GM12878 (cell line): Measurements from ENCODE around the gene CELF2. TPM values are rescaled to one million over a fixed set of nuclear protein-coding genes. Genes with fewer than 3 reads are reported as not detected.

Source experiments
- ATAC-seq: fragments of 200-7000 bp; cut with Tn5 transposase; 3 replicates; pipeline ENCODE4 v1.9.1; 2020; ENCODE audit warnings: mild to moderate bottlenecking, moderate library complexity
- BruUV-seq: library from RNA; stranded (reverse); fragments of 400-500 nt; replicated peaks from 2 replicates; lab custom pipeline; 2021; lab: Mats Ljungman, UMichigan
- CTCF ChIA-PET: fragments of 300-600 bp; sonication (Branson Sonifier 250); formaldehyde crosslinking; extraction: SDS; loops from one replicate; lab custom pipeline; 2021; ENCODE audit warnings: inconsistent platforms; lab: Yijun Ruan, JAX
- POLR2A ChIA-PET: fragments of 350-600 bp; formaldehyde crosslinking; extraction: SDS; loops from one replicate; lab custom pipeline; 2021; ENCODE audit warnings: inconsistent platforms; lab: Charles Lee
- RAD21 ChIA-PET: fragments of 300-600 bp; sonication (Branson Sonifier 250); formaldehyde crosslinking; loops from one replicate; lab custom pipeline; 2023; ENCODE audit warnings: antibody characterized with exemption; ENCODE audit not compliant: unreplicated experiment; lab: Charles Lee
- SMC1A ChIA-PET: fragments of 300-600 bp; sonication (Branson Sonifier 250); formaldehyde crosslinking; loops from one replicate; lab custom pipeline; 2023; ENCODE audit not compliant: unreplicated experiment, uncharacterized antibody; lab: Charles Lee
- DNase-seq: peaks from one replicate; pipeline ENCODE4 v3.0.0-alpha.2; 2011; ENCODE audit warnings: low read depth, low spot score
- FAIRE-seq: peaks from 3 replicates; lab custom pipeline; 2011; peaks lifted over from hg19 to GRCh38; lab: Jason Lieb, UNC
- H2AFZ ChIP-seq: 2 replicates; pipeline ENCODE4 v1.6.0; 2011; ENCODE audit warnings: low read depth, low read length, control low read depth; ENCODE audit not compliant: control insufficient read depth
- H3K27ac ChIP-seq: 2 replicates; pipeline ENCODE4 v1.5.1; 2011; ENCODE audit warnings: control low read depth; ENCODE audit not compliant: control insufficient read depth, insufficient read depth
- H3K27me3 ChIP-seq, 2 experiments: replicated peaks in 1 of 2; 2 replicates each; pipeline versions ENCODE4 v1.6.0 to v1.6.1; 2011; ENCODE audit warnings: low read length in 1 of 2; ENCODE audit not compliant: control insufficient read depth in 2 of 2, insufficient read depth in 2 of 2
- H3K36me3 ChIP-seq, 2 experiments: 2 replicates each; pipeline ENCODE4 v1.5.1; 2011; ENCODE audit warnings: low read length in 1 of 2; ENCODE audit not compliant: control insufficient read depth in 2 of 2, insufficient read depth in 2 of 2
- H3K4me1 ChIP-seq: 2 replicates; pipeline ENCODE4 v1.6.1; 2011; ENCODE audit warnings: mild to moderate bottlenecking, low read length, moderate library complexity, mixed read lengths; ENCODE audit not compliant: control insufficient read depth, insufficient read depth
- H3K4me2 ChIP-seq: 2 replicates; pipeline ENCODE4 v1.6.0; 2011; ENCODE audit warnings: control low read depth; ENCODE audit not compliant: control insufficient read depth, insufficient read depth
- H3K4me3 ChIP-seq: fragments of 200-600 bp; sonication (generic); 2 replicates; pipeline ENCODE4 v1.5.1; 2016
- H3K79me2 ChIP-seq: 2 replicates; pipeline ENCODE4 v1.6.0; 2011; ENCODE audit warnings: low read length; ENCODE audit not compliant: control insufficient read depth, insufficient read depth
- H3K9ac ChIP-seq: 2 replicates; pipeline ENCODE4 v1.8.0; 2011; ENCODE audit warnings: low read length, control low read depth, mixed read lengths; ENCODE audit not compliant: control insufficient read depth, insufficient read depth
- H3K9me3 ChIP-seq: replicated peaks from 3 replicates; pipeline ENCODE4 v1.5.1; 2011; ENCODE audit warnings: mild to moderate bottlenecking, low read length; ENCODE audit not compliant: control insufficient read depth, insufficient read depth
- H4K20me1 ChIP-seq: 2 replicates; pipeline ENCODE4 v1.6.0; 2011; ENCODE audit not compliant: control insufficient read depth, insufficient read depth
- CBX3 ChIP-seq: fragments of 200-600 bp; sonication (generic); IDR thresholded peaks from 2 replicates; pipeline ENCODE4 v1.6.1; 2016; ENCODE audit warnings: low read depth, borderline replicate concordance
- EED ChIP-seq: sonication (generic); IDR thresholded peaks from 2 replicates; pipeline ENCODE4 v1.6.1; 2016; ENCODE audit warnings: antibody characterized with exemption, low read depth
- GABPA ChIP-seq: IDR thresholded peaks from 2 replicates; pipeline ENCODE4 v1.6.1; 2014; ENCODE audit warnings: antibody characterized with exemption, low read depth, mild to moderate bottlenecking, inconsistent platforms
- GATAD2B ChIP-seq: fragments of 450-650 bp; conservative IDR thresholded peaks from 2 replicates; pipeline ENCODE4 v1.6.1; 2017; ENCODE audit warnings: low read depth, mild to moderate bottlenecking, moderate library complexity
- HDAC2 ChIP-seq: fragments of 200-600 bp; sonication (generic); IDR thresholded peaks from 2 replicates; pipeline ENCODE4 v1.6.1; 2017
- NFIC ChIP-seq: IDR thresholded peaks from 2 replicates; pipeline ENCODE4 v1.6.1; 2012; ENCODE audit warnings: low read depth, mild to moderate bottlenecking, inconsistent platforms, low read length, moderate library complexity
- NR2C2 ChIP-seq: IDR thresholded peaks from 2 replicates; pipeline ENCODE4 v1.6.1; 2011; ENCODE audit warnings: borderline replicate concordance, low read depth; ENCODE audit not compliant: control insufficient read depth, insufficient read length
- PAX8 ChIP-seq: fragments of 450-650 bp; IDR thresholded peaks from 2 replicates; pipeline ENCODE4 v1.6.1; 2017; ENCODE audit warnings: mild to moderate bottlenecking, moderate library complexity
- POU2F2 ChIP-seq: IDR thresholded peaks from 3 replicates; pipeline ENCODE4 v1.6.1; 2011; ENCODE audit warnings: low read depth, mild to moderate bottlenecking, low read length, borderline replicate concordance
- SIN3A ChIP-seq: IDR thresholded peaks from 2 replicates; pipeline ENCODE4 v1.6.1; 2012; ENCODE audit warnings: low read depth, low read length, improper control_type of control experiment
- SIX5 ChIP-seq: IDR thresholded peaks from 2 replicates; pipeline ENCODE4 v1.6.1; 2011; ENCODE audit warnings: mild to moderate bottlenecking, low read depth, low read length, moderate library complexity; ENCODE audit not compliant: severe bottlenecking
- SMARCA5 ChIP-seq: fragments of 450-650 bp; IDR thresholded peaks from 2 replicates; pipeline ENCODE4 v1.6.1; 2017; ENCODE audit warnings: mild to moderate bottlenecking
- SREBF2 ChIP-seq: IDR thresholded peaks from 2 replicates; pipeline ENCODE4 v1.6.1; 2012; ENCODE audit warnings: mild to moderate bottlenecking, low read length
- SRF ChIP-seq, 2 experiments: IDR thresholded peaks; 2 replicates each; pipeline ENCODE4 v1.6.1; 2011; ENCODE audit warnings: low read depth in 2 of 2, low read length in 2 of 2, mild to moderate bottlenecking in 1 of 2, moderate library complexity in 1 of 2
- WGBS: methylation state at CpG from one replicate; pipeline ENCODE4 v1.1.6; 2016; ENCODE audit warnings: low lambda C conversion rate; ENCODE audit not compliant: insufficient replicate concordance, insufficient coverage; ENCODE audit errors: missing lambda C conversion rate; 5-methylcytosine and 5-hydroxymethylcytosine counted together
- in situ Hi-C: fragments of 300-500 bp; cut with MboI; formaldehyde crosslinking; loops from 9 replicates; pipeline ENCODE4 v1.14.3; 2018; ENCODE audit warnings: mixed read lengths
- intact Hi-C: fragments of 100-400 bp; cut with micrococcal nuclease; formaldehyde crosslinking; loops from one replicate; pipeline ENCODE4 v1.14.2; 2022; ENCODE audit not compliant: unreplicated experiment
- polyA plus RNA-seq, 11 experiments: library from polyadenylated mRNA; depleted of rRNA in 4 of 11; unstranded in 6 of 11; stranded (reverse) in 5 of 11; fragments of >200 nt; fragmentation: Nextera tagmentation in 4 of 11; fragmentation: Illumina TruSeq in 1 of 11; extraction: Ambion mirVana in 4 of 11; extraction: Trizol in 1 of 11; gene quantifications; 1 replicate in 1 of 11; 2 replicates in 10 of 11; pipeline versions ENCODE4 v1.2.1 to v1.2.3, GENCODE V29; 2011 to 2016; ENCODE audit warnings: inconsistent platforms in 2 of 11, missing spikeins in 2 of 11, low read depth in 1 of 11
- total RNA-seq, 4 experiments: library from RNA; depleted of rRNA in 3 of 4; stranded (reverse); fragments of >200 nt in 3 of 4; fragmentation: Illumina TruSeq in 1 of 4; extraction: Trizol in 1 of 4; gene quantifications; 2 replicates each; pipeline versions ENCODE4 v1.2.1 to v1.2.3, GENCODE V29; 2013 to 2021
- TF ChIP-seq, protein P1 (sequence below): IDR thresholded peaks from 2 replicates; pipeline ENCODE4 v1.6.1; 2011; ENCODE audit warnings: low read depth, low read length, improper control_type of control experiment, borderline replicate concordance
- TF ChIP-seq, protein P2 (sequence below): IDR thresholded peaks from 2 replicates; pipeline ENCODE4 v1.6.1; 2012; ENCODE audit warnings: low read length, inconsistent platforms
- TF ChIP-seq, protein P3 (sequence below): fragments of 450-650 bp; IDR thresholded peaks from 2 replicates; pipeline ENCODE4 v1.6.1; 2016; ENCODE audit warnings: mild to moderate bottlenecking
- TF ChIP-seq, protein P4 (sequence below): IDR thresholded peaks from 2 replicates; pipeline ENCODE4 v1.6.1; 2011; ENCODE audit warnings: borderline replicate concordance, low read depth, mild to moderate bottlenecking, moderate library complexity, low read length; ENCODE audit not compliant: insufficient read depth, poor library complexity, severe bottlenecking
- TF ChIP-seq, protein P5 (sequence below): fragments of 450-650 bp; IDR thresholded peaks from 2 replicates; pipeline ENCODE4 v1.6.1; 2018; ENCODE audit warnings: mild to moderate bottlenecking, low read depth, moderate library complexity; ENCODE audit not compliant: partially characterized antibody

The CELF2 gene
- total and polyA plus RNA-seq, 10 of the 15 experiments (the other 5 are each of a cell fraction or from before 2014, with no cell fraction given), result 20.8 to 129 (median 86.3) TPM

DNA sequence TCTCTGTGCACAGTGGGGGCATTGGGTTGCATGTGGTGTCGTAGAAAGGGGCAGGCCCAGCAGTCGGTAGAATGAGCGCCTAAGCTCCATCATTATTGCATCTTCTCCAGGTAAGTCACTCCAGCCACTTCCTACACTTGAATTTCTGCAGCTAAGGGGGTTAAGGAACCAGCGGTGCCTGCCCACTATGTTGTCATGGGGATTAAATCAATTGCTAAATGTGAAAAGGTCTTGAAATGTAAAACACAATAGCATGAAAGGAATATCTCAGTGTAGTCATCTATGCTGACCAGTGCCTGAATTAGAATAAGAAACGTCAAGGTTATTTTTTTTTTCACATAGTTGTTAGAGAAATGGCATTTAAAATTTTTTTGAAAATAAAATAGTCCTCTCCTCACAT, 15.2 kb upstream of the CELF2 start:
- Histone ChIP-seq H3K4me3 (no peak overlapping the region), H3K27me3 (no peaks in the 10 kb centered on the region), H3K36me3 (no peaks in the 10 kb centered on the region), H3K79me2 (no peaks in the 10 kb centered on the region), H3K27ac (no peak overlapping the region), H3K4me2 (no peak overlapping the region), H2AFZ (no peak overlapping the region), H3K9me3 (no peaks in the 10 kb centered on the region; the same call in 2 of the 3 replicates), H3K9ac (no peak overlapping the region), H4K20me1 (no peaks in the 10 kb centered on the region), H3K4me1 (no peaks in the 10 kb centered on the region)
- intact Hi-C loops, result no loop called here
- FAIRE-seq (no peak), ATAC-seq (no peak), DNase-seq (no peak)
- POLR2A ChIA-PET, result no interaction called here
- in situ Hi-C loops, result no loop called here
- BruUV-seq, result no TSS peak
- RAD21 ChIA-PET, result no interaction called here
- CTCF ChIA-PET, result no interaction called here
- WGBS, result 22% methylated on average over 5 of the region's 5 CpGs
- SMC1A ChIA-PET, result no interaction called here
- no peak for TF ChIP-seq GABPA
- no peak for TF ChIP-seq CBX3
- TF ChIP-seq, protein P1, sequence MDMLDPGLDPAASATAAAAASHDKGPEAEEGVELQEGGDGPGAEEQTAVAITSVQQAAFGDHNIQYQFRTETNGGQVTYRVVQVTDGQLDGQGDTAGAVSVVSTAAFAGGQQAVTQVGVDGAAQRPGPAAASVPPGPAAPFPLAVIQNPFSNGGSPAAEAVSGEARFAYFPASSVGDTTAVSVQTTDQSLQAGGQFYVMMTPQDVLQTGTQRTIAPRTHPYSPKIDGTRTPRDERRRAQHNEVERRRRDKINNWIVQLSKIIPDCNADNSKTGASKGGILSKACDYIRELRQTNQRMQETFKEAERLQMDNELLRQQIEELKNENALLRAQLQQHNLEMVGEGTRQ, result no peak
- TF ChIP-seq SIN3A, result no peak
- TF ChIP-seq SRF (IDR thresholded peaks at IDR 0.05; ENCODE audit: low read depth in 2 of 2, low read length in 2 of 2), result no peak
- TF ChIP-seq, protein P2, sequence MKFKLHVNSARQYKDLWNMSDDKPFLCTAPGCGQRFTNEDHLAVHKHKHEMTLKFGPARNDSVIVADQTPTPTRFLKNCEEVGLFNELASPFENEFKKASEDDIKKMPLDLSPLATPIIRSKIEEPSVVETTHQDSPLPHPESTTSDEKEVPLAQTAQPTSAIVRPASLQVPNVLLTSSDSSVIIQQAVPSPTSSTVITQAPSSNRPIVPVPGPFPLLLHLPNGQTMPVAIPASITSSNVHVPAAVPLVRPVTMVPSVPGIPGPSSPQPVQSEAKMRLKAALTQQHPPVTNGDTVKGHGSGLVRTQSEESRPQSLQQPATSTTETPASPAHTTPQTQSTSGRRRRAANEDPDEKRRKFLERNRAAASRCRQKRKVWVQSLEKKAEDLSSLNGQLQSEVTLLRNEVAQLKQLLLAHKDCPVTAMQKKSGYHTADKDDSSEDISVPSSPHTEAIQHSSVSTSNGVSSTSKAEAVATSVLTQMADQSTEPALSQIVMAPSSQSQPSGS, result no peak
- no peak for TF ChIP-seq SMARCA5
- TF ChIP-seq PAX8, result no peak
- TF ChIP-seq, protein P3, sequence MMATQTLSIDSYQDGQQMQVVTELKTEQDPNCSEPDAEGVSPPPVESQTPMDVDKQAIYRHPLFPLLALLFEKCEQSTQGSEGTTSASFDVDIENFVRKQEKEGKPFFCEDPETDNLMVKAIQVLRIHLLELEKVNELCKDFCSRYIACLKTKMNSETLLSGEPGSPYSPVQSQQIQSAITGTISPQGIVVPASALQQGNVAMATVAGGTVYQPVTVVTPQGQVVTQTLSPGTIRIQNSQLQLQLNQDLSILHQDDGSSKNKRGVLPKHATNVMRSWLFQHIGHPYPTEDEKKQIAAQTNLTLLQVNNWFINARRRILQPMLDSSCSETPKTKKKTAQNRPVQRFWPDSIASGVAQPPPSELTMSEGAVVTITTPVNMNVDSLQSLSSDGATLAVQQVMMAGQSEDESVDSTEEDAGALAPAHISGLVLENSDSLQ, result no peak
- TF ChIP-seq, protein P4, sequence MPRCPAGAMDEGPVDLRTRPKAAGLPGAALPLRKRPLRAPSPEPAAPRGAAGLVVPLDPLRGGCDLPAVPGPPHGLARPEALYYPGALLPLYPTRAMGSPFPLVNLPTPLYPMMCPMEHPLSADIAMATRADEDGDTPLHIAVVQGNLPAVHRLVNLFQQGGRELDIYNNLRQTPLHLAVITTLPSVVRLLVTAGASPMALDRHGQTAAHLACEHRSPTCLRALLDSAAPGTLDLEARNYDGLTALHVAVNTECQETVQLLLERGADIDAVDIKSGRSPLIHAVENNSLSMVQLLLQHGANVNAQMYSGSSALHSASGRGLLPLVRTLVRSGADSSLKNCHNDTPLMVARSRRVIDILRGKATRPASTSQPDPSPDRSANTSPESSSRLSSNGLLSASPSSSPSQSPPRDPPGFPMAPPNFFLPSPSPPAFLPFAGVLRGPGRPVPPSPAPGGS, result no peak
- TF ChIP-seq, protein P5, sequence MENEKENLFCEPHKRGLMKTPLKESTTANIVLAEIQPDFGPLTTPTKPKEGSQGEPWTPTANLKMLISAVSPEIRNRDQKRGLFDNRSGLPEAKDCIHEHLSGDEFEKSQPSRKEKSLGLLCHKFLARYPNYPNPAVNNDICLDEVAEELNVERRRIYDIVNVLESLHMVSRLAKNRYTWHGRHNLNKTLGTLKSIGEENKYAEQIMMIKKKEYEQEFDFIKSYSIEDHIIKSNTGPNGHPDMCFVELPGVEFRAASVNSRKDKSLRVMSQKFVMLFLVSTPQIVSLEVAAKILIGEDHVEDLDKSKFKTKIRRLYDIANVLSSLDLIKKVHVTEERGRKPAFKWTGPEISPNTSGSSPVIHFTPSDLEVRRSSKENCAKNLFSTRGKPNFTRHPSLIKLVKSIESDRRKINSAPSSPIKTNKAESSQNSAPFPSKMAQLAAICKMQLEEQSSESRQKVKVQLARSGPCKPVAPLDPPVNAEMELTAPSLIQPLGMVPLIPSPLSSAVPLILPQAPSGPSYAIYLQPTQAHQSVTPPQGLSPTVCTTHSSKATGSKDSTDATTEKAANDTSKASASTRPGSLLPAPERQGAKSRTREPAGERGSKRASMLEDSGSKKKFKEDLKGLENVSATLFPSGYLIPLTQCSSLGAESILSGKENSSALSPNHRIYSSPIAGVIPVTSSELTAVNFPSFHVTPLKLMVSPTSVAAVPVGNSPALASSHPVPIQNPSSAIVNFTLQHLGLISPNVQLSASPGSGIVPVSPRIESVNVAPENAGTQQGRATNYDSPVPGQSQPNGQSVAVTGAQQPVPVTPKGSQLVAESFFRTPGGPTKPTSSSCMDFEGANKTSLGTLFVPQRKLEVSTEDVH, result no peak
- TF ChIP-seq EED, result no peak
- no peak for TF ChIP-seq HDAC2
- no peak for TF ChIP-seq GATAD2B
- TF ChIP-seq NR2C2, result no peak
- no peak for TF ChIP-seq POU2F2
- no peak for TF ChIP-seq SREBF2
- no peak for TF ChIP-seq SIX5
- no peak for TF ChIP-seq NFIC
